ENCODE results near the gene COPS3.

DNA sequence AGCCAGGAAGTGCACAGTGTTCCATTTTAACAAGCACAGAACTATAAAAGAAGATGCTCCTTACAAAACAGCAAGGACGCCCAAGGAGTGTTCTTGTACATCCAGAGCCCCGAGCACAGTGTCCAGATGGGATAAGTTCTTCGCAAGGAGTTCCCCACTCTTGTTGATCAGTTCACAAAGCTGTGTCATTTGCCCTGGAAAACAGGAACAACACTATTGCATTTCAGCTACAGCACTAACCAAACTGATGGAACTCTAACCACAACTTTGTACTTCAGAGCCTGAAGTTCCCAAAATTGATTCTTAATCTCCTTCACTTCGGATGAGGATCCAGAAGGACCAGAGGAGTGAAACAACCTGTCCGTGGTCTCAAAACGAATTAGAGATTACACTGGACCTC, 5.1 kb downstream of the COPS3 start:
- TF ChIP-seq CTCF (IDR thresholded peaks at IDR 0.05) (no peak), POLR2A (IDR thresholded peaks at IDR 0.05) (no peak)
